ENCODE results near the gene HIPK2.
"Not testable (repeated sequence)": the region's sequence is repeated elsewhere in the genome, so short reads cannot be mapped to it uniquely, and the experiment has no call there.

HIPK2 gene

DNA sequence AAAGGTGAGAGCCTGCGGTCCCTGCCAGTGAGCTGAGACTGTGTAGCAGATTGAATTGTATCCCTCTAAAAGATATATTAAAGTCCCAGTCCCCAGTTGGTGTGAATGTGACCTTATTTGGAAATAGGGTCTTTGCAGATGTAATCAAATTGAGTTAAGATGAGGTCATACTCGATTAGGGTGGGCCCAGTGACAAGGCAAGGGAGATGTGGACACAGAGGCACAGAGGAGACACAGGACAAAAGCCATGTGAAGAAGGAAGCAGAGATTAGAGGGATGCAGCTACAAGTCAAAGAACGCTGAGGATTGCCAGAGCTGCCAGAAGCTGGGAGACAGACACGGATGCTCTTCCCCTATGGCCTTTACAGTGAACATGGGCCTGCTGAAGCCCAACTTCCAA lies 150.0 kb downstream of the HIPK2 start:
- H3K27ac ChIP-seq, result peak overlapping the region; percentile 81
- H3K9me3 ChIP-seq, result peaks cover 29% of the 10 kb centered on the region
- H3K4me2 ChIP-seq, result peak overlapping the region; percentile 83
- H3K4me1 ChIP-seq, result peaks cover 78% of the 10 kb centered on the region
- no peaks in the 10 kb centered on the region for H3K27me3 ChIP-seq
- H4K20me1 ChIP-seq, result no peaks in the 10 kb centered on the region
- H3K36me3 ChIP-seq, result peaks cover 85% of the 10 kb centered on the region
- no peak for TF ChIP-seq Cebpa-rat (IDR thresholded peaks at IDR 0.05)
- H3K9ac ChIP-seq, result peak overlapping the region; percentile 65
- H3K4me3 ChIP-seq, result peak overlapping the region; percentile 19; the same call in 1 of the 2 replicates

DNA sequence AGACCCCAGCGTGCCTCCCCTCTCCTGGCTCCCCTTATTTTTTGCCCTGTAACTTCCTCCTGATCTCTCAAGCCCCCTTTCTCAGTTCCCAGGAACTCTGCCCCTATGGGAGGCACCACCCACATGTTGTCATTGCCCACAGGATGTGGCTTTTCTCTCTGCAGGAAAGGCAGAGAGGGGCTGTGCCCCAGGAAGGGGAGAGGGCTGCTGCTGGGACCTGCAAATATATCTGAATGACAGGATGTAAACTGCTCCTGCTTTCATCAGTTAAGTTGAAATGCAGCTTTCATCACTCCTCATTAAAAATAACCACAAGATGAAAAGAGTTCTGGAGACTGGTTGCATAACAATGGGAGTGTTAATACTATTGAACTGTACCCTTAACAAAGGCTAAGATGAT lies 151.0 kb downstream of the HIPK2 start:
- peaks cover 26% of the 10 kb centered on the region for H3K9me3 ChIP-seq
- H3K4me3 ChIP-seq, result peak overlapping the region; percentile 19; the same call in 1 of the 2 replicates
- H3K9ac ChIP-seq, result no peak overlapping the region
- H3K4me2 ChIP-seq, result peak overlapping the region; percentile 83
- 0 out of 2 replicates have a peak, but pooled peaks have one; percentile 19 for TF ChIP-seq Cebpa-rat (IDR thresholded peaks at IDR 0.05)
- peak overlapping the region; percentile 81 for H3K27ac ChIP-seq
- H4K20me1 ChIP-seq, result no peaks in the 10 kb centered on the region
- no peaks in the 10 kb centered on the region for H3K27me3 ChIP-seq
- peaks cover 78% of the 10 kb centered on the region for H3K4me1 ChIP-seq
- peaks cover 79% of the 10 kb centered on the region for H3K36me3 ChIP-seq

GRCh38 chr7:139623518-139623917 lies 154.3 kb downstream of the HIPK2 start:
- no peak for TF ChIP-seq Cebpa-rat (IDR thresholded peaks at IDR 0.05)

GRCh38 chr7:139620676-139621344 lies 157.0 kb downstream of the HIPK2 start:
- H3K4me3 ChIP-seq, result no peak overlapping the region
- peaks cover 93% of the 10 kb centered on the region for H3K36me3 ChIP-seq
- no peak for TF ChIP-seq Cebpa-rat (IDR thresholded peaks at IDR 0.05)
- no peaks in the 10 kb centered on the region for H4K20me1 ChIP-seq
- peaks cover 27% of the 10 kb centered on the region for H3K4me1 ChIP-seq
- H3K27ac ChIP-seq, result no peak overlapping the region
- H3K4me2 ChIP-seq, result no peak overlapping the region
- no peak overlapping the region for H3K9ac ChIP-seq
- H3K9me3 ChIP-seq, result no peaks in the 10 kb centered on the region; the same call in 1 of the 2 replicates
- no peaks in the 10 kb centered on the region for H3K27me3 ChIP-seq

More at GRCh38 chr7:139623518-139623917, 154.3 kb downstream of the HIPK2 start:
- no peaks in the 10 kb centered on the region for H4K20me1 ChIP-seq
- H3K36me3 ChIP-seq, result peaks cover 78% of the 10 kb centered on the region
- H3K4me2 ChIP-seq, result peak overlapping the region; percentile 64; the same call in 1 of the 2 replicates
- H3K27me3 ChIP-seq, result no peaks in the 10 kb centered on the region
- H3K9me3 ChIP-seq, result no peaks in the 10 kb centered on the region; the same call in 1 of the 2 replicates
- no peak overlapping the region for H3K9ac ChIP-seq
- no peak overlapping the region for H3K27ac ChIP-seq
- H3K4me3 ChIP-seq, result no peak overlapping the region
- peaks cover 54% of the 10 kb centered on the region for H3K4me1 ChIP-seq

DNA sequence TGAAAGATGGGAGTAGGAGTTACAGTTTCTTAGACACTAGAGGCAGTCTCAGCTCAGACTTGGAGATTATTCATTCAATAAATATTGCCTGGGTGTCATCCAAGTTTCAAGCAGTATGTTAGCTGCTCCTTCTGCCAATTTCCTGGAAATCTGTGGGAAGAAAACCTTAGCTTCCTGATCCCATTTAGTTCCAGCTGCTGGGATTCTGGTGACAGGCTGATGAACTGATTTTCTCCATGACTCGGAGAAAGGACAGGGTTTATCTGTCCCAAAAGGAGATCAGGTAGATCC lies 158.5 kb downstream of the HIPK2 start:
- Histone ChIP-seq H4K20me1 (no peaks in the 10 kb centered on the region), H3K4me3 (no peak overlapping the region), H3K4me2 (no peak overlapping the region), H3K9me3 (no peaks in the 10 kb centered on the region), H3K9ac (no peak overlapping the region), H3K36me3 (peaks cover 93% of the 10 kb centered on the region), H3K27ac (no peak overlapping the region), H3K4me1 (peaks cover 12% of the 10 kb centered on the region), H3K27me3 (no peaks in the 10 kb centered on the region)
- TF ChIP-seq Cebpa-rat (IDR thresholded peaks at IDR 0.05), result no peak

- Histone ChIP-seq H3K4me2 (no peak overlapping the region), H3K4me3 (no peak overlapping the region), H3K4me1 (peaks cover 6% of the 10 kb centered on the region), H3K9ac (no peak overlapping the region), H3K27me3 (no peaks in the 10 kb centered on the region), H3K9me3 (no peaks in the 10 kb centered on the region), H3K36me3 (peaks cover 93% of the 10 kb centered on the region), H4K20me1 (no peaks in the 10 kb centered on the region), H3K27ac (no peak overlapping the region)
- no peak for TF ChIP-seq Cebpa-rat (IDR thresholded peaks at IDR 0.05)
Observed at GRCh38 chr7:139618482-139619366, 159.1 kb downstream of the HIPK2 start.

DNA sequence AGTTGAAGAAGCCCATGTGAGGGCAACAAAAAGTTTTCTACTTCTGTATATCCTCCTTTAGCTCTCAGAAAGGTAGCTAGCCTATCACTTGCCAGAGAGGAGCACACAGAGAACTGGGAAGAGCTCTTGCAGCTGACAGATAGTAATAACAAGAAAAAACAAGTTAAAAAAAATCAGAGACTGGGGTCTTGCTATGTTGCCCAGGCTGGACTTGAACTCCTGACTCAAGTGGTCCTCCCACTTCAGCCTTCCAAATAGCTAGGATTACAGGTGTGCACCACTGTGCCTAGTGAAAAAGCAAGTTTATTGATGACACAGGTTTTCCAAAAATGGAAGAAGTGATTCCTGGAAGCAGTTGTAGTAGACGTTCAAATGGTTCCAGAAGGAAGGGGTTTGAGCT lies 160.7 kb downstream of the HIPK2 start:
- H4K20me1 ChIP-seq, result no peaks in the 10 kb centered on the region
- no peak overlapping the region for H3K27ac ChIP-seq
- peaks cover 96% of the 10 kb centered on the region for H3K36me3 ChIP-seq

DNA sequence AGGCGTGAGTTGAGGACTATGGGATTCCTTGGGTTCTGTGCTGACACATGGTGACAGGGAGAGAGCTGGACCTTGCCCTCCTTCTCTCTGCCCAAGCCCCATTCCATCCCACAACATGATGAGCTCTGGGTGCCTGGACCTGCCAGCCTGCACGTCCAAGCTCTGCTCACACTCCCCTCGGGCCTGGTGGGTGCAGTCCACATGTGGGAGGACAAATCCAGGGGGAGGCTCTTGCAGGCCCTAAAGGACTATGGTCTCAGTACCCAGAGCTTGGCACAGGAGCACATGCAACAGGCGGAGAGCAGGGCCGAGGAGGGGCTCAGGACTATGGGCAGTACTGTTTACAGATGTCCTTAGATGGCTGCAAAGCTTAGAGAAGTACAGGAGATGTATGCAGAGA lies 162.9 kb downstream of the HIPK2 start:
- Histone ChIP-seq H4K20me1 (no peaks in the 10 kb centered on the region), H3K27me3 (no peaks in the 10 kb centered on the region), H3K4me3 (no peak overlapping the region), H3K36me3 (peaks cover 96% of the 10 kb centered on the region), H3K9me3 (no peaks in the 10 kb centered on the region), H3K4me2 (no peak overlapping the region), H3K9ac (no peak overlapping the region), H3K27ac (no peak overlapping the region), H3K4me1 (no peaks in the 10 kb centered on the region)
- TF ChIP-seq Cebpa-rat (IDR thresholded peaks at IDR 0.05), result no peak

More for the DNA sequence above, 160.7 kb downstream of the HIPK2 start:
- Histone ChIP-seq H3K9ac (no peak overlapping the region), H3K4me2 (no peak overlapping the region), H3K27me3 (no peaks in the 10 kb centered on the region), H3K9me3 (no peaks in the 10 kb centered on the region), H3K4me1 (no peaks in the 10 kb centered on the region), H3K4me3 (no peak overlapping the region)
- TF ChIP-seq Cebpa-rat (IDR thresholded peaks at IDR 0.05), result no peak

- H3K4me3 ChIP-seq, result no peak overlapping the region
- no peaks in the 10 kb centered on the region for H4K20me1 ChIP-seq
- no peaks in the 10 kb centered on the region for H3K27me3 ChIP-seq
- no peak overlapping the region for H3K9ac ChIP-seq
- peaks cover 96% of the 10 kb centered on the region for H3K36me3 ChIP-seq
- no peaks in the 10 kb centered on the region for H3K9me3 ChIP-seq
- no peaks in the 10 kb centered on the region for H3K4me1 ChIP-seq
- no peak overlapping the region for H3K27ac ChIP-seq
- H3K4me2 ChIP-seq, result no peak overlapping the region
- TF ChIP-seq Cebpa-rat (IDR thresholded peaks at IDR 0.05), result no peak
Observed at GRCh38 chr7:139613971-139614411, 163.8 kb downstream of the HIPK2 start.

- not testable (repeated sequence) for H3K27ac ChIP-seq, H3K9me3 ChIP-seq, H3K27me3 ChIP-seq, H4K20me1 ChIP-seq, H3K4me1 ChIP-seq, H3K4me2 ChIP-seq, H3K9ac ChIP-seq, H3K4me3 ChIP-seq
- peaks cover 85% of the 10 kb centered on the region for H3K36me3 ChIP-seq
Observed at GRCh38 chr7:139611556-139611955, 166.2 kb downstream of the HIPK2 start.

Measured in BLaER1 (cell line).